Posterior vena cava (tissue), 2 donors: ENCODE data around the gene NXNL2. TPM values are rescaled to one million over a fixed set of nuclear protein-coding genes. Genes with fewer than 3 reads are reported as not detected.

Experiments used
- DNase-seq: peaks from one replicate; pipeline ENCODE4 v3.0.0-alpha.2; 2020; ENCODE audit warnings: low spot score
- intact Hi-C, 2 donors: fragments of 100-400 bp; cut with DNase I; formaldehyde crosslinking; loops; one replicate each; pipeline versions ENCODE4 v1.14.1 to v1.14.2; 2022 to 2023
- total RNA-seq, 2 donors: library from RNA; stranded (reverse); fragmentation: NEBNext Ultra II Directional; extraction: Animal tissue kit (Norgen Biotek cat#: 25700); gene quantifications; one replicate each; pipeline ENCODE4 v1.2.1, GENCODE V29; 2021
- donor health status: DM: yes; HTN: yes; CAD: no.
- donor health status: DM: yes; HTN: yes; CAD: no.

NXNL2 gene
- total RNA-seq, 2 donors from 2014 or later = 1.00 TPM; not detected in 1

GRCh38 chr9:88529496-88529895 is 5.5 kb upstream of the NXNL2 start:
- DNase-seq = no peak
- intact Hi-C loops = no loop called here

- intact Hi-C loops = loop anchor here in 1 of 2 donors (5.0 kb wide), 1 partner anchor 1948 kb away; no protein-coding TSS in a partner anchor
- peak; percentile 20 for DNase-seq
These were observed 4.9 kb upstream of the NXNL2 start for GRCh38 chr9:88530051-88530450.

- intact Hi-C loops = loop anchor here in 1 of 2 donors (5.0 kb wide), 1 partner anchor 1950 kb away; no protein-coding TSS in a partner anchor
- DNase-seq = peak; percentile 81
These were observed 2.9 kb upstream of the NXNL2 start for GRCh38 chr9:88531920-88532698.

GRCh38 chr9:88533951-88534455 is 975 bp upstream of the NXNL2 start:
- intact Hi-C loops = loop anchor here in 1 of 2 donors (5.0 kb wide), 1 partner anchor 1952 kb away; no protein-coding TSS in a partner anchor
- peak; percentile 82 for DNase-seq

- peak; percentile 79 for DNase-seq
- intact Hi-C loops = no loop called here
These were observed 446 bp downstream of the NXNL2 start for GRCh38 chr9:88535226-88536022.

- peak; percentile 88 for DNase-seq
- intact Hi-C loops = no loop called here
These were observed 996 bp downstream of the NXNL2 start for GRCh38 chr9:88536023-88536324.

GRCh38 chr9:88536951-88537760 is 2.2 kb downstream of the NXNL2 start:
- peak; percentile 85 for DNase-seq
- intact Hi-C loops = no loop called here

GRCh38 chr9:88537761-88538091 is 2.7 kb downstream of the NXNL2 start:
- intact Hi-C loops = no loop called here
- peak; percentile 90 for DNase-seq

- DNase-seq = peak; percentile 10
- intact Hi-C loops = no loop called here
These were observed 3.5 kb downstream of the NXNL2 start for GRCh38 chr9:88538311-88539085.

GRCh38 chr9:88539246-88539645 is 4.3 kb downstream of the NXNL2 start:
- intact Hi-C loops = no loop called here

GRCh38 chr9:88540251-88540763 is 5.3 kb downstream of the NXNL2 start:
- DNase-seq = peak; percentile 41
- intact Hi-C loops = no loop called here

More at GRCh38 chr9:88539246-88539645, 4.3 kb downstream of the NXNL2 start:
- peak; percentile 66 for DNase-seq

GRCh38 chr9:88544245-88544644 is 9.3 kb downstream of the NXNL2 start:
- intact Hi-C loops = no loop called here
- no peak for DNase-seq

GRCh38 chr9:88551546-88552137 is 16.7 kb downstream of the NXNL2 start:
- intact Hi-C loops = no loop called here
- no peak for DNase-seq

GRCh38 chr9:88553350-88553749 is 18.4 kb downstream of the NXNL2 start:
- no peak for DNase-seq
- intact Hi-C loops = no loop called here

- DNase-seq = no peak
- intact Hi-C loops = no loop called here
These were observed 20.4 kb downstream of the NXNL2 start for GRCh38 chr9:88555268-88555980.

GRCh38 chr9:88559661-88560060 is 24.7 kb downstream of the NXNL2 start:
- intact Hi-C loops = no loop called here
- DNase-seq = no peak

- intact Hi-C loops = no loop called here
- no peak for DNase-seq
These were observed 32.9 kb downstream of the NXNL2 start for GRCh38 chr9:88567870-88568269.

- DNase-seq = no peak
- intact Hi-C loops = loop anchor here (10.0 kb wide), 4 partner anchors 187 to 897 kb away; partner anchors contain the start of gene SPIN1 (in 1 of the 2)
These were observed 36.4 kb downstream of the NXNL2 start for GRCh38 chr9:88571419-88571818.
